Sigmoid colon (tissue), 4 donors: ENCODE results near the gene TIMP2.

Experiments used
- CTCF ChIP-seq, 4 experiments: fragments of 450-650 bp in 3 of 4; fragments of 200-600 bp in 1 of 4; IDR thresholded peaks; one replicate each; pipeline ENCODE4 v1.5.1; 2016 to 2019; ENCODE audit warnings: antibody characterized with exemption in 4 of 4, mild to moderate bottlenecking in 3 of 4, moderate library complexity in 2 of 4
- EP300 ChIP-seq, 4 donors: sonication (generic); formaldehyde crosslinking; IDR thresholded peaks; one replicate each; pipeline ENCODE4 v1.6.1; 2017; ENCODE audit warnings: antibody characterized with exemption in 4 of 4
- POLR2A ChIP-seq, 2 donors: fragments of 450-650 bp; IDR thresholded peaks; one replicate each; pipeline ENCODE4 v1.6.1; 2016; ENCODE audit warnings: antibody characterized with exemption in 2 of 2, mild to moderate bottlenecking in 2 of 2, moderate library complexity in 2 of 2

- TF ChIP-seq EP300 (IDR thresholded peaks at IDR 0.05) (no peak), CTCF (IDR thresholded peaks at IDR 0.05) (no peak), POLR2A (IDR thresholded peaks at IDR 0.05) (no peak)
Observed at GRCh38 chr17:78857266-78857665, 67.9 kb downstream of the TIMP2 start.
